SJSA1 (cell line): ENCODE data around the gene KLHL42. TPM values are rescaled to one million over a fixed set of nuclear protein-coding genes. Genes with fewer than 3 reads are reported as not detected.
"Not testable (repeated sequence)": the region's sequence is repeated elsewhere in the genome, so short reads cannot be mapped to it uniquely, and the experiment has no call there.

ENCODE experiments used
- DNase-seq, 2 experiments: peaks; one replicate each; pipeline ENCODE4 v3.0.0-alpha.2; 2015 to 2020; ENCODE audit warnings: low spot score in 2 of 2, low read depth in 1 of 2
- H3K27ac ChIP-seq: fragments of 250-450 bp; sonication (Bioruptor Pico); 2 replicates; pipeline ENCODE4 v1.5.1; 2020; ENCODE audit warnings: mild to moderate bottlenecking, moderate library complexity
- H3K27me3 ChIP-seq: fragments of 250-450 bp; sonication (Bioruptor Pico); replicated peaks from 2 replicates; pipeline ENCODE4 v1.5.1; 2020; ENCODE audit warnings: mild to moderate bottlenecking, moderate library complexity
- H3K36me3 ChIP-seq: fragments of 250-450 bp; sonication (Bioruptor Pico); 2 replicates; pipeline ENCODE4 v1.5.1; 2020; ENCODE audit warnings: mild to moderate bottlenecking
- H3K4me1 ChIP-seq: fragments of 250-450 bp; sonication (Bioruptor Pico); replicated peaks from 2 replicates; pipeline ENCODE4 v1.6.1; 2021; ENCODE audit warnings: mild to moderate bottlenecking
- H3K4me3 ChIP-seq: fragments of 250-450 bp; sonication (Bioruptor Pico); 2 replicates; pipeline ENCODE4 v1.5.1; 2020; ENCODE audit warnings: mild to moderate bottlenecking
- H3K9me3 ChIP-seq: fragments of 250-450 bp; sonication (Bioruptor Pico); replicated peaks from 2 replicates; pipeline ENCODE4 v1.5.1; 2020; ENCODE audit warnings: mild to moderate bottlenecking
- total RNA-seq: library from RNA; depleted of rRNA; stranded (reverse); fragments of >200 nt; shearing (Covaris generic); gene quantifications from 2 replicates; pipeline ENCODE4 v1.2.3, GENCODE V29; 2014; rRNA removed

KLHL42 gene
- total RNA-seq, 1 experiment from 2014 or later = 25.4 TPM

DNA sequence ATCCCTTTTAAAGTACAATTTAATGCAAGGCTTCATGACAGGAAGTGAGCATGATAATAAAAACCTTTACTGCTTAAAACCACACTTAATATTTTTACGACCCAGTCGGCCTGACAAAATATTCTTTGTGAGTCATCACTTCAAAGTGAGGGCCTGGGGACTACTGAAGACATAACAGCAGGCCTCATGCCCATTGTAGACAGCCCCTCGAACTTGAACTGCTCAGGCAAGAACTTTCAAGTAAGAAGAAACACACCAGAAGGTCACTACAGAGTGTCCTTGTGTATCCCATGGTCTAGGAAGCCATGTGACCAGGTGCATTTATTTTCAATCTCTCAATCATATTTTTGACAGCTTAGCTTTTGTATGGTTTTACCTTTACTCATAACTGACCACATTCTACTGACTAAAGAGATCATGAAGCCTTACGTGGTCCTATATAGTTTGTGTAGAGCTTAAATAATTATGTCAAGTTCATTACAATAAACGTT is 61.4 kb downstream of the KLHL42 start:
- Histone ChIP-seq H3K4me1 (peaks cover 17% of the 10 kb centered on the region), H3K9me3 (no peaks in the 10 kb centered on the region), H3K4me3 (no peak overlapping the region), H3K36me3 (no peaks in the 10 kb centered on the region), H3K27ac (no peak overlapping the region), H3K27me3 (no peaks in the 10 kb centered on the region)
- DNase-seq = no peak

- peak; percentile 55 to 63 for DNase-seq
- Histone ChIP-seq H3K9me3 (no peaks in the 10 kb centered on the region), H3K4me1 (peaks cover 17% of the 10 kb centered on the region)
These were observed 63.7 kb downstream of the KLHL42 start for GRCh38 chr12:27843714-27844245.

GRCh38 chr12:27844366-27845090 is 64.5 kb downstream of the KLHL42 start:
- DNase-seq = no peak
- Histone ChIP-seq H3K27ac (no peak overlapping the region), H3K36me3 (no peaks in the 10 kb centered on the region), H3K9me3 (no peaks in the 10 kb centered on the region), H3K27me3 (no peaks in the 10 kb centered on the region), H3K4me1 (peaks cover 17% of the 10 kb centered on the region), H3K4me3 (no peak overlapping the region)

More at GRCh38 chr12:27843714-27844245, 63.7 kb downstream of the KLHL42 start:
- H3K27ac ChIP-seq = no peak overlapping the region
- H3K27me3 ChIP-seq = no peaks in the 10 kb centered on the region
- H3K4me3 ChIP-seq = no peak overlapping the region
- no peaks in the 10 kb centered on the region for H3K36me3 ChIP-seq

DNA sequence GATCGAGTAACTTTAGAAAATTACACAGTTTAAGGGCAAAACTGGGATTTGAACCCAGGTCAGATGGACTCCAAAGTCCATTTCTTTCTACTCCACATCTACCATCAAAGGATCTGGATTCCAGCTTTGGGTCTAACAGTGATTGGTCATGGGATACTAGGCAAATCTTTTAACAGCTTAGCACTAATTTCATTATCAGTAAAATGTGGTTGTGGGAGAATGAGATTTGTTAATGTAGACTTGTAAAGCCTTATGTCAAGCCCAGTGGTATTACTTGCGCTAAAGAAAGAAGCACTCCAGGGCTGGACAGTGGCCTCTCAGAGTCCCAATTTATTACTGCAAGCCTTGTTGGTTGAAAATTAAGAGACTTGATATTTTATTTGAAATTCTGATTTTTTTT is 65.2 kb downstream of the KLHL42 start:
- Histone ChIP-seq H3K27me3 (no peaks in the 10 kb centered on the region), H3K27ac (no peak overlapping the region), H3K4me1 (peaks cover 17% of the 10 kb centered on the region), H3K4me3 (no peak overlapping the region), H3K9me3 (0 out of 2 replicates have a peak, but pooled peaks cover 3% of the 10 kb centered on the region), H3K36me3 (no peaks in the 10 kb centered on the region)
- DNase-seq = no peak

DNA sequence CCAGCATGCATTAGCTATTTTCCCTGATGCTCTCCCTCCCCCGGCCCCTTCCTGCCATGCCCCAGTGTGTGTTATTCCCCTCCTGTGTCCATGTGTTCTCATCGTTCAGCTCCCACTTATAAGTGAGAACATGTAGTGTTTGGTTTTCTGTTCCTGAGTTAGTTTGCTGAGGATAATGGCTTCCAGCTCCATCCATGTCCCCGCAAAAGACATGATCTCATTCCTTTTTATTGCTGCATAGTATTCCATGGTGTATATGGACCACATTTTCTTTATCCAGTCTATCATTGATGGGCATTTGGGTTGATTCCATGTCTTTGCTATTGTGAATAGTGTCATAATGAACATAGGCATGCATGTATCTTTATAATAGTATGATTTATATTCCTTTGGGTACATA is 65.7 kb downstream of the KLHL42 start:
- DNase-seq, H3K36me3 ChIP-seq, H3K4me3 ChIP-seq, H3K27ac ChIP-seq, H3K27me3 ChIP-seq, H3K9me3 ChIP-seq: not testable (repeated sequence)
- H3K4me1 ChIP-seq = peaks cover 17% of the 10 kb centered on the region

DNA sequence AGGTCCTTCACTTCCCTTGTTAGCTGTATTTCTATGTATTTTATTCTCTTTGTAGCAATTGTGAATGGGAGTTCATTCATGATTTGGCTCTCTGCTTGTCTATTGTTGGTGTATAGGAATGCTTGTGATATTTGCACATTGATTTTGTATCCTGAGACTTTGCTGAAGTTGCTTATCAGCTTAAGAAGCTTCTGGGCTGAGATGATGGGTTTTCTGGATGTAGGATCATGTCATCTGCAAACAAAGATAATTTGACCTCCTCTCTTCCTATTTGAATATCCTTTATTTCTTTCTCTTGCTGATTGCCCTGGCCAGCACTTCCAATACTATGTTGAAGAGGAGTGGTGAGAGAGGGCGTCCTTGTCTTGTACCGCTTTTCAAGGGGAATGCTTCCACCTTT is 67.3 kb downstream of the KLHL42 start:
- H3K4me1 ChIP-seq = peaks cover 13% of the 10 kb centered on the region
- DNase-seq, H3K9me3 ChIP-seq, H3K27ac ChIP-seq, H3K4me3 ChIP-seq, H3K36me3 ChIP-seq, H3K27me3 ChIP-seq: not testable (repeated sequence)

DNA sequence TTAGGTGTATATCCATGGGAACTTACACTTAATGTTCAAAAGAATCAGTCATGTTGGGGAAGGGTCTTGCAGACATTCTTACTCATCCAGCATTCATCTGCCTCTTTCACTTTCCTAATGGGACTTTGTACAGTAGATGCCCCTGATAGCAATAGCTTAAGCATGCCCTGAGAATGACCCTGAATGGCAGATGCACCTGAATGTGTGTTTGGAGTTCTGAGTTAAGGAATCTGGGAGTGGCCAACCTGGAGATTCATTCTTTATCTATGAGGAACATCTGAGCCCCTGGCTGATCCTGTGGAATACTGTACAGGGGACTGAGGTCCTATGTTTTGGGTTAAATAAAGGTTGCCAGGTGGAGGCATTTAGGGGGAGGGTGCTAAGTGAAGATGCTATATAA is 71.3 kb downstream of the KLHL42 start:
- Histone ChIP-seq H3K27me3 (no peaks in the 10 kb centered on the region), H3K4me3 (no peak overlapping the region), H3K4me1 (no peaks in the 10 kb centered on the region), H3K27ac (no peak overlapping the region), H3K36me3 (no peaks in the 10 kb centered on the region), H3K9me3 (0 out of 2 replicates have a peak, but pooled peaks cover 3% of the 10 kb centered on the region)
- no peak for DNase-seq

DNA sequence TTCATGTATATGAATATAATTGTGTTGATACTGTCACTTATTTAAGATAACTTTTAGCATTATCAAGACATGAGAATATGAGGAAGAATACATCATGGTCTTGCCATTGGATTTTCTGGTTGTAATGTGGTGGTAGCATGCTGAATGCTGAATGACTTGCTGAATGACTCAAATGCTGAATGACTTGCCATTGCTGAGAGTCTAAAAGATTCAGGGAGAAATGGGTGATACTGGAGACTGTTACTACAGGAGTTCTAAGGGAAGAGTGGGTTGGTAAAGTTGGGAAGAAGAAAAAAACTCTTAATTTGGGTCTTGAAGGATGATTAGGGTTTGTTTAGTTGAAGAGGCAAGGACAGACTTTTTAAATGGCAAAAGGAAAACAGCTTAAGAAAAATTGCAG is 72.1 kb downstream of the KLHL42 start:
- Histone ChIP-seq H3K9me3 (0 out of 2 replicates have a peak, but pooled peaks cover 3% of the 10 kb centered on the region), H3K27me3 (no peaks in the 10 kb centered on the region), H3K36me3 (no peaks in the 10 kb centered on the region), H3K4me3 (no peak overlapping the region), H3K27ac (no peak overlapping the region), H3K4me1 (no peaks in the 10 kb centered on the region)
- DNase-seq = no peak

Other genes with a start within 250 kb of the KLHL42 start
- 0.94 and 1.1 TPM in 2 replicates for gene REP15, start 83.8 kb upstream of the KLHL42 start, total RNA-seq
- 97.0 and 98.7 TPM in 2 replicates for gene MRPS35, start 69.4 kb upstream of the KLHL42 start, total RNA-seq
- gene MANSC4, start within 50 bp of the KLHL42 start, total RNA-seq = not detected in 2 replicates
- gene PTHLH, start 192.5 kb downstream of the KLHL42 start, total RNA-seq = 3.8 and 4.4 TPM in 2 replicates